Measurements from ENCODE around the gene CENPB.

CENPB gene

DNA sequence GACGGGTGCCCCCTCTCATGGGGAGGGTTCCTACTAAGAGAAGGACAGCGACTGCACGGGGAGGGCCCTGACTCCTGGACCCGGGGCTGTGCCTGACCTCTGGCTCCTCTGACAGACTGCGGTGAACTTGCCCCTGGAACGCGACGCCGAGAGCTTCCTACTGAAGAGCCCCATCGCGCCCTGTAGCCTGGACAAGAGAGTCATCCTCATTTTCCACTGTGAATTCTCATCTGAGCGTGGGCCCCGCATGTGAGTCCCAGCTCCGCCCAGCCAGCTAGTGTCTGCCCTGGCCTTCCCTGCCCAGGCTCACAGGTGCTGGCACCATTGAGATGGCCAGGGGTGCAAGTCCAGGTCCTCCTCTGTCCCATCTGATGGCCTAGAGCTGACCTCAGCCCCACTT, 16.7 kb upstream of the CENPB start:
- Histone ChIP-seq H3K36me3 (ENCODE audit: control insufficient read depth, insufficient read depth, low read length) (peaks cover 28% of the 10 kb centered on the region), H3K27me3 (ENCODE audit: control insufficient read depth, insufficient read depth, low read length) (no peaks in the 10 kb centered on the region), H3K9ac (ENCODE audit: low read length) (no peak overlapping the region), H3K4me1 (ENCODE audit: control insufficient read depth, insufficient read depth, low read length) (peaks cover 24% of the 10 kb centered on the region), H3K4me3 (ENCODE audit: low read length) (no peak overlapping the region), H3K27ac (ENCODE audit: low read depth, low read length) (no peak overlapping the region)

GRCh38 chr20:3802524-3803239, 16.1 kb upstream of the CENPB start:
- H3K27ac ChIP-seq (ENCODE audit: low read depth, low read length) = no peak overlapping the region
- no peak overlapping the region for H3K9ac ChIP-seq (ENCODE audit: low read length)
- H3K27me3 ChIP-seq (ENCODE audit: control insufficient read depth, insufficient read depth, low read length) = no peaks in the 10 kb centered on the region
- peaks cover 21% of the 10 kb centered on the region for H3K4me1 ChIP-seq (ENCODE audit: control insufficient read depth, insufficient read depth, low read length)
- no peak overlapping the region for H3K4me3 ChIP-seq (ENCODE audit: low read length)
- H3K36me3 ChIP-seq (ENCODE audit: control insufficient read depth, insufficient read depth, low read length) = peaks cover 28% of the 10 kb centered on the region

- no peak overlapping the region for H3K27ac ChIP-seq (ENCODE audit: low read depth, low read length)
- H3K36me3 ChIP-seq (ENCODE audit: control insufficient read depth, insufficient read depth, low read length) = peaks cover 28% of the 10 kb centered on the region
- H3K4me1 ChIP-seq (ENCODE audit: control insufficient read depth, insufficient read depth, low read length) = peaks cover 17% of the 10 kb centered on the region
- H3K4me3 ChIP-seq (ENCODE audit: low read length) = no peak overlapping the region
- H3K27me3 ChIP-seq (ENCODE audit: control insufficient read depth, insufficient read depth, low read length) = no peaks in the 10 kb centered on the region
- no peak overlapping the region for H3K9ac ChIP-seq (ENCODE audit: low read length)
Observed at GRCh38 chr20:3801846-3802245, 15.3 kb upstream of the CENPB start.

- H3K4me1 ChIP-seq (ENCODE audit: control insufficient read depth, insufficient read depth, low read length) = peaks cover 18% of the 10 kb centered on the region
Observed at GRCh38 chr20:3801299-3801698, 14.8 kb upstream of the CENPB start.

DNA sequence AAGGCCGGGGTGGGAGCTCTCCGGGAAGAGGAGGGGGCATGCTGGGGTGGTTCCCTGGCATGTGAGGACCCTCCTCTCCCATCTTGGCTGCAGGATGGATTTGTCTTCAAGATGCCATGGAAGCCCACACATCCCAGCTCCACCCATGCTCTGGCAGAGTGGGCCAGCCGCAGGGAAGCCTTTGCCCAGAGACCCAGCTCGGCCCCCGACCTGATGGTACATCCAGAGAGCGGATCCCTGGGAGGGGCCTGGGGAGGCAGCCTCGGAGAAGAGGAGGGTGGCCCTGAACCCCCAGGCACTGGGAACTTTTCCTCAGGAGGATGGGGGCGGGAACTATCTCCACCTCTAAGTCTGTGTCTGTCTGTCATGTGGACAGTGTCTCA, 14.3 kb upstream of the CENPB start:
- H3K27me3 ChIP-seq (ENCODE audit: control insufficient read depth, insufficient read depth, low read length) = no peaks in the 10 kb centered on the region
- no peak overlapping the region for H3K4me3 ChIP-seq (ENCODE audit: low read length)
- H3K9ac ChIP-seq (ENCODE audit: low read length) = no peak overlapping the region
- no peak overlapping the region for H3K27ac ChIP-seq (ENCODE audit: low read depth, low read length)
- peaks cover 13% of the 10 kb centered on the region for H3K4me1 ChIP-seq (ENCODE audit: control insufficient read depth, insufficient read depth, low read length)
- H3K36me3 ChIP-seq (ENCODE audit: control insufficient read depth, insufficient read depth, low read length) = peaks cover 28% of the 10 kb centered on the region

More at GRCh38 chr20:3801299-3801698, 14.8 kb upstream of the CENPB start:
- Histone ChIP-seq H3K9ac (ENCODE audit: low read length) (no peak overlapping the region), H3K27ac (ENCODE audit: low read depth, low read length) (no peak overlapping the region), H3K4me3 (ENCODE audit: low read length) (no peak overlapping the region), H3K27me3 (ENCODE audit: control insufficient read depth, insufficient read depth, low read length) (no peaks in the 10 kb centered on the region), H3K36me3 (ENCODE audit: control insufficient read depth, insufficient read depth, low read length) (peaks cover 28% of the 10 kb centered on the region)

- H3K4me1 ChIP-seq (ENCODE audit: control insufficient read depth, insufficient read depth, low read length) = peaks cover 9% of the 10 kb centered on the region
- H3K27me3 ChIP-seq (ENCODE audit: control insufficient read depth, insufficient read depth, low read length) = no peaks in the 10 kb centered on the region
- H3K9ac ChIP-seq (ENCODE audit: low read length) = no peak overlapping the region
- H3K36me3 ChIP-seq (ENCODE audit: control insufficient read depth, insufficient read depth, low read length) = peaks cover 24% of the 10 kb centered on the region
- no peak overlapping the region for H3K4me3 ChIP-seq (ENCODE audit: low read length)
- no peak overlapping the region for H3K27ac ChIP-seq (ENCODE audit: low read depth, low read length)
Observed at GRCh38 chr20:3800256-3800877, 13.8 kb upstream of the CENPB start.

DNA sequence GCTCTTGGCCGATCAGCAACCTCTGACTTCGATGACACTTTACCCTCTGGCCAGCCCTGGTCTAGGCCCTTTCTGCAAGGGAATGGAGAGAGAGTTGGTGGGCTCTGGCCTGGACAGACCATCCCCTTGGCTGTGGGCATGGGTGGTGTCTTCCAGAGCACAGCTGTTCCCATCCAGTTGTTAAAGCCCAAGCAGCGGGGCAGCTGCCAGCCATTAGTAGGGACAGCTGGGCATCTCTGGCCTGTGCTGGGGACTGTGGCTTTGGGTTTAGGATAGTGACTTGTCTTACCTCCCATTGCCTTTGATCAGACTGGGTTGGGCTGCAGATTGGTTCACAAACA, 12.3 kb upstream of the CENPB start:
- H3K27ac ChIP-seq (ENCODE audit: low read depth, low read length) = no peak overlapping the region
- H3K36me3 ChIP-seq (ENCODE audit: control insufficient read depth, insufficient read depth, low read length) = peaks cover 18% of the 10 kb centered on the region
- no peak overlapping the region for H3K4me3 ChIP-seq (ENCODE audit: low read length)
- no peak overlapping the region for H3K9ac ChIP-seq (ENCODE audit: low read length)
- H3K27me3 ChIP-seq (ENCODE audit: control insufficient read depth, insufficient read depth, low read length) = no peaks in the 10 kb centered on the region
- H3K4me1 ChIP-seq (ENCODE audit: control insufficient read depth, insufficient read depth, low read length) = peaks cover 9% of the 10 kb centered on the region

DNA sequence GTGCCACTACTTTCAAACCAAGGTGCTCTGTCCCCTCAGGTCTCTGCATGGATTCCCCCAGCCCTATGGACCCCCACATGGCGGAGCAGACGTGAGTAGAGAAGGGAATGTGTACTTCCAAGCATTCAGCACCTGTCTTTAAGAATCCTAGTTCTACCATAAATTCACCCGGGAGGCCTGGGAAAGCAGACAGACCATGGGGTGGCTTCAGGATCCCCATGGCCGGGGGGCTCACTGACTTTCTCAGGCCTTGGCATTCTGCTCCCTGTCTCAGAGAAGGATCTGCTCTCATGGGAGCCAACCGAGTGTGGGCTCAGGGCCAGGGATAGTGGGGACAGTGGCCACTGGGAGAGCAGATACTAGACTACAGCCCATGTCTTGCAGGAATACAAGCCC, 11.8 kb upstream of the CENPB start:
- Histone ChIP-seq H3K4me1 (ENCODE audit: control insufficient read depth, insufficient read depth, low read length) (peaks cover 9% of the 10 kb centered on the region), H3K27me3 (ENCODE audit: control insufficient read depth, insufficient read depth, low read length) (no peaks in the 10 kb centered on the region), H3K9ac (ENCODE audit: low read length) (no peak overlapping the region), H3K36me3 (ENCODE audit: control insufficient read depth, insufficient read depth, low read length) (peaks cover 16% of the 10 kb centered on the region), H3K4me3 (ENCODE audit: low read length) (no peak overlapping the region), H3K27ac (ENCODE audit: low read depth, low read length) (no peak overlapping the region)

DNA sequence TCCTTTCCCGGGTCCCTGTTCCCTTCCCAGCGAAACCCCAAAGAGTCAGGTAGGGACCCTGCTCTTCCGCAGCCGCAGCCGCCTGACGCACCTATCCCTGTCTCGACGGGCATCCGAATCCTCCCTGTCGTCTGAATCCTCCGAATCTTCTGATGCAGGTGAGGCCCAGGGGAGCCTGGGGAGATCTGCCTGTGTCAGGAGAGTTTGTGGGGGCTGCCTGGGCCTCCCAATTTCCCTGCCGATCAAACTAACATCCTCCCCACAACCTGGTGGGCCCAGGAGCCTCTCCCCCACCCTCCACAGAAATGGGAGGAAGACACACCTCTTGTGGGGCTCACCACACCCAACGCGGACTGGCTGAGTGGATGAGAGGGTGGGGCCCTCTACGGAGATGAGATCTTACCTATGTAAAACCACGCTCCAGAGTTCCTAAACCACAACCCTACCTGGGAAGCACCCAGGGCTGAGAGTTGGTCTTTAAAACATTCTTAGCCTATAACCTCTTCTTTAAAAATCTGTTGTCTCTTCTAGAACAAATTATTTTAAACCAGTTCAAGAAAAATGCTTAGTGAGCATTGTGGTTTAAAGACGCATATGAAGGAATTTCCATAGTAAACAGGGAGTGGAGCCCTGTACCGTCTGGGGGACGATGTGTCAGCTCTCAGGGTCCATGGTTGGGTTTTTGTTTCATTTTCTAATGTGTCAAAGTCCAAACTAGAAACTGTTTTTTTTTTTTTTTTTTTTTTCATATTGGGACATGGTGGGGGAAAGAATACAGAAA, 11.2 kb upstream of the CENPB start:
- Histone ChIP-seq H3K4me3 (ENCODE audit: low read length) (peak overlapping the region; percentile 74), H3K27me3 (ENCODE audit: control insufficient read depth, insufficient read depth, low read length) (no peaks in the 10 kb centered on the region), H3K27ac (ENCODE audit: low read depth, low read length) (no peak overlapping the region), H3K4me1 (ENCODE audit: control insufficient read depth, insufficient read depth, low read length) (peaks cover 9% of the 10 kb centered on the region), H3K9ac (ENCODE audit: low read length) (no peak overlapping the region), H3K36me3 (ENCODE audit: control insufficient read depth, insufficient read depth, low read length) (peaks cover 11% of the 10 kb centered on the region)

GRCh38 chr20:3797226-3797545, 10.6 kb upstream of the CENPB start:
- peaks cover 5% of the 10 kb centered on the region for H3K36me3 ChIP-seq (ENCODE audit: control insufficient read depth, insufficient read depth, low read length)
- H3K27me3 ChIP-seq (ENCODE audit: control insufficient read depth, insufficient read depth, low read length) = no peaks in the 10 kb centered on the region
- H3K4me1 ChIP-seq (ENCODE audit: control insufficient read depth, insufficient read depth, low read length) = peaks cover 9% of the 10 kb centered on the region
- H3K4me3 ChIP-seq (ENCODE audit: low read length) = peak overlapping the region; percentile 74
- no peak overlapping the region for H3K27ac ChIP-seq (ENCODE audit: low read depth, low read length)
- H3K9ac ChIP-seq (ENCODE audit: low read length) = peak overlapping the region; percentile 30

DNA sequence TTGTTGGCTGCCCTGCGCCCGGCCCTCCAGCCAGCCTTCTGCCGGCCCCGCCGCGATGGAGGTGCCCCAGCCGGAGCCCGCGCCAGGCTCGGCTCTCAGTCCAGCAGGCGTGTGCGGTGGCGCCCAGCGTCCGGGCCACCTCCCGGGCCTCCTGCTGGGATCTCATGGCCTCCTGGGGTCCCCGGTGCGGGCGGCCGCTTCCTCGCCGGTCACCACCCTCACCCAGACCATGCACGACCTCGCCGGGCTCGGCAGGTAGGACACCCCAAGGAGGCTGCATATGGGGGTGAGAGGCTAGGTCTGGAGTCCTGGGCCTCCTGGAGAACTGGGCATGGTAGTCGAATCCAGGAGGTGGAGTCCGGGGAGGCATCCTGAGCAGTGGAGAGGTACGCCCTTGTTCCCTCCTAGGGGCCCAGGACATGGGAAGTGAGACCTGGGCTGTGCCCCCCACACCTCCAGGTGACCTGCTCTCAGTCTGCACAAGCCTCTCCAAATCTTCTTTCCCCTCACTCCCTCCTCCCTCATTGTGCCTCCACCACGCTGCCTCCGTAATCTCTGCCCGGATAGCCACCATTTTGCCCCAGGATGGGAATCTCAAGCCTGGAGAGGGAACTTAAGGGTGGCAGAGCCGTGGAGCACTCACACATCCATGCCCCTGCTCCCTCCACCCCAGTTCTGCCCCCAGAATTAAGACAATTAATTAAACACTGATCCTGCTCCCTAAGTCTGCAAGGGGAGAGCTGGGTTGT, 10.1 kb upstream of the CENPB start:
- Histone ChIP-seq H3K27ac (ENCODE audit: low read depth, low read length) (peak overlapping the region; percentile 51), H3K4me3 (ENCODE audit: low read length) (peak overlapping the region; percentile 74), H3K9ac (ENCODE audit: low read length) (peak overlapping the region; percentile 30), H3K36me3 (ENCODE audit: control insufficient read depth, insufficient read depth, low read length) (no peaks in the 10 kb centered on the region), H3K4me1 (ENCODE audit: control insufficient read depth, insufficient read depth, low read length) (peaks cover 9% of the 10 kb centered on the region), H3K27me3 (ENCODE audit: control insufficient read depth, insufficient read depth, low read length) (no peaks in the 10 kb centered on the region)
